ENCODE data around the gene ARMCX5. TPM values are rescaled to one million over a fixed set of nuclear protein-coding genes. Genes with fewer than 3 reads are reported as not detected.

ARMCX5 gene
- total RNA-seq, result 7.3 and 10.3 TPM in 2 replicates

DNA sequence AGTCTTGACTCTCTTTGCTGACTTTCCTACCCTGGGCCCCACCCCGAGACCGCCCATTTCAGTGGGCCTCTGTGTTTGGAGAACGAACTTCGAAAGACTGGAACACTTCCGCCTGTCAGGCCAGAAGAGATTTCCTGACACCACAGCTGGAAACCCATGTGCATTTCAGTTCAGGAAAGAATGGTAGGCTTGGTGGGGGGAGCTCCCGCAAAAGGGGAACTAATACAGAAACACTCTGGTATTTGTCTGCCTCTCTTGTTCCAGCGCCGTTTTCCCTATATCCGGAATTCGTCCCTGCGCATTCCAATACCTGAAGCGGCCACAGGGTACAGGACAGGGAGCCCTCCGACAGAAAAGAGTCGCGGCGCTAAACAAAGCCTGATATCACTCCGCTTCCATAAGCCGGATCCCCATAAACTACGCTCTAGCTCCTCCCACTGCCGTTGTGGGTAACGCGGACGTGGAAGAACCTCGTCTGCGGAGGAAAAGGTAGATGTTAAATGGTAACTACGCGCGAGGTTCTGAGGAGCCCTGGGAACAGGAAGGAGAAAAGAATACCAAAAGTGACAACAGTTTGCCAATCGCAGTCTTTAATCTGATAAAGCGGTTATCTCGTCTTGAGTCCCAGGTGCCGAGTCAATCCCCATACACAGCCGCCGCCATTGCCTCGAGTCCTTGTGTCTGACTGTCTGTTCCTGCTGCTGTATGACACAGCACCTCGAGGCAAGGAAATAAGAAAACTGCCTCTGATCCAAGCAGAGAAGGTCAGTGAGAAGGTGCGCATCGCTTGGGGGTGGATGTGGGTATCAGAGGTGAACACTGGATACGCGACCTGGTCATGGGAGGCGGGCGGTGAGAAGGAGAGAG lies at the start of gene ARMCX5:
TSS of gene ARMCX5 (plus strand) at position 432 of the 867 bp plus-strand sequence. CDS start 2,627 bp downstream, outside the sequence.

GRCh38 chrX:102651242-102652011 lies 52.1 kb downstream of the ARMCX5 start, which contains the start of gene GPRASP1:
Gene GPRASP1 (plus strand): TSS chrX:102651483. CDS start chrX:102653914, 2,431 bp downstream.

Other genes starting within 250 kb of the ARMCX5 start
- gene NXF2B, start 159.5 kb upstream of the ARMCX5 start, total RNA-seq, result not detected in 2 replicates
- not detected in 2 replicates for gene TCP11X2, start 127.7 kb upstream of the ARMCX5 start, total RNA-seq
- gene TMSB15A, start 82.8 kb upstream of the ARMCX5 start, total RNA-seq, result 0.68 TPM in 1 of 2 replicates, not detected in the other
- gene GPRASP1, start 52.0 kb downstream of the ARMCX5 start, total RNA-seq, result 0.04 and 0.08 TPM in 2 replicates
- 4.5 and 6.0 TPM in 2 replicates for gene GPRASP2, start 112.9 kb downstream of the ARMCX5 start, total RNA-seq
- 0.62 and 1.9 TPM in 2 replicates for gene GPRASP3, start 121.2 kb downstream of the ARMCX5 start, total RNA-seq